NCI-H1417 treated with DMSO at 0.1 percent for 48 hours (cell line): ENCODE measurements around the gene TJP3.

Experiments
- DNase-seq: peaks from one replicate; lab custom pipeline; 2025; lab: John Stamatoyannopoulos, UW

The TJP3 gene

GRCh38 chr19:3712663-3713611 lies 4.8 kb downstream of the TJP3 start:
- DNase-seq, result no peak

GRCh38 chr19:3716147-3716668 lies 8.0 kb downstream of the TJP3 start:
- no peak for DNase-seq

- no peak for DNase-seq
Observed at GRCh38 chr19:3719868-3720267, 11.7 kb downstream of the TJP3 start.

- no peak for DNase-seq
Observed at GRCh38 chr19:3720349-3720917, 12.2 kb downstream of the TJP3 start.

- DNase-seq, result peak; percentile 83
Observed at GRCh38 chr19:3721131-3721886, 13.1 kb downstream of the TJP3 start.

- DNase-seq, result no peak
Observed at GRCh38 chr19:3721887-3722442, 13.8 kb downstream of the TJP3 start.

GRCh38 chr19:3722443-3723109 lies 14.4 kb downstream of the TJP3 start:
- DNase-seq, result no peak

DNA sequence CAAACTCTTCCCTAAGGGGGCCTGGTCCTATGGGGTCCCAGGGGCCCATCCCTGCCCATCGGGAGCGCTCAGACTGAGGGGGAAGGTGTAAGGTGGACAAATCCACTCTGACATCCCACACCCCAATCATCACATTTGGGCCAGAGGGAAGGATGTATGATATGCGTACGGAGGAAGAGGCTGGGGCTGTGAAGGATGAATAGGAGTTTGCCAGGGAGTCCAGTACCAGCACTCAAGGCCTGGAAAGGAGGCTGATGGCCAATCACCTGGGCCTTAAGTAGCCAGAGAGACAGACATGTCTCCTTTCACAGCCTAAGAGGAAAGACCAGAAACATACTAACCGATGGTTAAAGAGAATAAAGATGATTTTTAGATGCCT lies 14.9 kb downstream of the TJP3 start:
- no peak for DNase-seq

DNA sequence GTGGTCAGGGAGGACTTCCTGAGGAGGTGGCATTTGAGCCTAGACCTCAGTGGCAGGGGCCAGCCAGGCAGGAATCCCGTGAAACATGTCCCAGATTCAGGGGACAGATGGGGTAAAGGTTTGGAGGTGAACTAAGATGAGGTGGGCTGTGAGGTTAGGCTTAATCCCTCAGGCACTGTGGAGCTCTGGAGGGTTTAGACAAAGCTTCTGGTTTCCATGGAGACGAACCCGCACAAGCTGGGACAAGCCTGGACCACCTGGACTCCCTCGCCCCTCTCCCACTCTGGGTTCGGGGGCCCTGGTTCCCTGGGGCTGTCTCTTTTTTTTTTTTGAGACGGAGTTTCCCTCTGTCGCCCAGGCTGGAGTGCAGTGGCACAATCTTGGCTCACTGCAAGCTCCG lies 15.7 kb downstream of the TJP3 start:
- no peak for DNase-seq

- DNase-seq, result no peak
Observed at GRCh38 chr19:3725121-3725520, 16.9 kb downstream of the TJP3 start.

- peak; percentile 55 for DNase-seq
Observed at GRCh38 chr19:3725640-3726310, 17.6 kb downstream of the TJP3 start.

- DNase-seq, result no peak
Observed at GRCh38 chr19:3730457-3730958, 22.3 kb downstream of the TJP3 start.

GRCh38 chr19:3732108-3732507 lies 23.9 kb downstream of the TJP3 start:
- DNase-seq, result no peak

- DNase-seq, result no peak
Observed at GRCh38 chr19:3733549-3734309, 25.5 kb downstream of the TJP3 start.

GRCh38 chr19:3734310-3734600 lies 26.1 kb downstream of the TJP3 start:
- no peak for DNase-seq

DNA sequence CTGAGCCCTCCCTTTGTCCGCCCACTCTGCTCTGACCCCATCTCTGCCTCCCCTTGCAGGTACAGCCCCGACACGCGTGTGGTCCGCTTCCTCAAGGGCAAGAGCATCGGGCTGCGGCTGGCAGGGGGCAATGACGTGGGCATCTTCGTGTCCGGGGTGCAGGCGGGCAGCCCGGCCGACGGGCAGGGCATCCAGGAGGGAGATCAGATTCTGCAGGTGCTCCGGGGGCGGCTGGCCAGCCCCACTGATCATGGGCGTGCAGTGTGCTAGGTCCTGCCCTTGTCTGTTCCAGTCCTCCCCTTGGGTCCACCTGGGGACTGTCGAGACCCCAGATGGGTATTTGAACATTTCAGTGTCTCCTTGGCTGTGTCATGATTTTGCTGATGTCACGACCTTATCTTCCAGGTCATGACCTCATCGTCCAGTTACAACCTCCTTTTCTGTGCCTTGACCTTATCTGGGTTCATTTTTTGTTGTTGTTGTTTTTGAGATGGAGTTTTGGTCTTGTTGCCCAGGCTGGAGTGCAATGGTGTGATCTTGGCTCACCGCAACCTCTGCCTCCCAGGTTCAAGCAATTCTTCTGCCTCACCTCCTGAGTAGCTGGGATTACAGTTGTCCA lies 28.0 kb downstream of the TJP3 start:
- no peak for DNase-seq

GRCh38 chr19:3737487-3738205 lies 29.5 kb downstream of the TJP3 start:
- no peak for DNase-seq

DNA sequence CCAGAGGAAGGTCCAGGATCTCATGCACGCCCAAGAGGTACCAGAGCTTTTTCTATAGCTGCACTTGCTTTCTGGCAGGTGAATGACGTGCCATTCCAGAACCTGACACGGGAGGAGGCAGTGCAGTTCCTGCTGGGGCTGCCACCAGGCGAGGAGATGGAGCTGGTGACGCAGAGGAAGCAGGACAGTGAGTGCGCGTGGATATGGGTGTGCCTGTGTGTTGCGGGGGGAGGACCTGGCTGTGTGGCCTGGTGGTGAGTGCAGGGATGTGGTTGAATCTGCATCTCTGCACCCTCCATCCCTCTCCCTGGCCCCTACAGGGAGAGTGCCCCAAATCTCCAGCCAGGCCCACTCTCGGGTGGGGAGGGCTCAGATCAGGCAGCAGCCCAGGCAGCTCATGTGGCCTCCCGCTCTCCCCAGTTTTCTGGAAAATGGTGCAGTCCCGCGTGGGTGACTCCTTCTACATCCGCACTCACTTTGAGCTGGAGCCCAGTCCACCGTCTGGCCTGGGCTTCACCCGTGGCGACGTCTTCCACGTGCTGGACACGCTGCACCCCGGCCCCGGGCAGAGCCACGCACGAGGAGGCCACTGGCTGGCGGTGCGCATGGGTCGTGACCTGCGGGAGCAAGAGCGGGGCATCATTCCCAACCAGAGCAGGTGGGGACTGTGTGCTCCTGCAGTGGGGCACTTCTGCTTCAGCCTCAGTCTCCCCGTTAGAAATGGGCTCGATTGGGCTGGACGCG lies 30.5 kb downstream of the TJP3 start:
- DNase-seq, result no peak

GRCh38 chr19:3740431-3740830 lies 32.2 kb downstream of the TJP3 start:
- DNase-seq, result no peak
